ENCODE data around the gene USP4. TPM values are rescaled to one million over a fixed set of nuclear protein-coding genes. Genes with fewer than 3 reads are reported as not detected.

Gene USP4
- polyA plus RNA-seq, 4 donors, result 56.2 to 64.4 (median 60.0) TPM

- DNase-seq (ENCODE audit: low read depth in 4 of 4, low spot score in 3 of 4), result no peak
Observed at GRCh38 chr3:49302613-49303012, 37.2 kb downstream of the USP4 start.

- no peak for DNase-seq (ENCODE audit: low read depth in 4 of 4, low spot score in 3 of 4)
Observed at GRCh38 chr3:49300595-49300994, 39.3 kb downstream of the USP4 start.

DNA sequence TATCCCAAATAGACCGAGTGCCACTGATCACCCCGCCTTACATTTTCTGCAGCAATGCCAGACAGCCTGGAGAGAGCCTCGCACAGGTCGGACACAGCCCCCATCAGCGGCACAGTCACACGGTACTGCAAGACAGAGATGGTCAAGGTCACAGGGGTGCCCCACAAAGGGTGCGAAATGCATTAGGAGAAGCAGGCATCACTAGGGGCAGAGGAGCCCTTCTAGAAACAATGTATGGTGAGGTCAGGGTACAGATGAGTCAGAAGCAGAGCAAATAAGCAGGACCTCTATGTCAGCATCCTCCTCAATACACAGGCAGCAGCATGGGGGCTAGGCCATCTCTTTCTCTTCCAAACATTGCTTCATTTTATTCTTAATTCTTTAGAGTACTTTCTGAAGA is 41.3 kb downstream of the USP4 start:
- DNase-seq (ENCODE audit: low read depth in 4 of 4, low spot score in 3 of 4), result no peak

DNA sequence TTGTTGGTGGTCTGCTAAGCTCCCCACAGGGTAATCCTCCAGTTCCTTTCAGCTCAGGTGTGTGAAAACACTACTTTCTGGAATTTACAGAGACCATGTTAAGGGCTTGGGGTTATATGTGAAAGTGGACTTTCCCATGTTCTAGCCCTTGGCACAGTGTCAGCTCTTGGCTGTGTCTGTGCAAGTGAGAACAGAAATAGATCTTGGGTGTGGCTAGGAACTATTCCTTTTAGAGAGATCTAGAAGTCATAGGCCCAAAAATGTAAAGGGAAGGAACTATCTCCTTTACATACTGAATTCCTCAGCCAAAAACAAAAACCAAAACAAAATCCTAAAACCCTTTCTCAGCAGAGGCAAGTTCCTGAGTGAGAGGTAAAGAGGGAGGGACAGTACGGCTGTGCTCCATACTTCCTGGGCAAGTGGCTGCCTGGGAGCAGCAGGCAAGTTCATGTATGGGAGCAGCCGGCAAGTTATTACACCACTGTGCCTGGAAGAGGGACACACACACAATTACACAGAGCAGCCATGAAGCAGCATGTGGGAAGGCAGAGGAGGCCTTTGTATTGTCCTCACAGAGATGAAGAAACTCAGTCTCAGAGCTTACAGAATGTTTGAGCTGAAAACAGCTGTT is 43.0 kb downstream of the USP4 start:
- DNase-seq (ENCODE audit: low read depth in 4 of 4, low spot score in 3 of 4), result no peak

GRCh38 chr3:49295489-49296058 is 44.3 kb downstream of the USP4 start:
- DNase-seq (ENCODE audit: low read depth in 4 of 4, low spot score in 3 of 4), result no peak

DNA sequence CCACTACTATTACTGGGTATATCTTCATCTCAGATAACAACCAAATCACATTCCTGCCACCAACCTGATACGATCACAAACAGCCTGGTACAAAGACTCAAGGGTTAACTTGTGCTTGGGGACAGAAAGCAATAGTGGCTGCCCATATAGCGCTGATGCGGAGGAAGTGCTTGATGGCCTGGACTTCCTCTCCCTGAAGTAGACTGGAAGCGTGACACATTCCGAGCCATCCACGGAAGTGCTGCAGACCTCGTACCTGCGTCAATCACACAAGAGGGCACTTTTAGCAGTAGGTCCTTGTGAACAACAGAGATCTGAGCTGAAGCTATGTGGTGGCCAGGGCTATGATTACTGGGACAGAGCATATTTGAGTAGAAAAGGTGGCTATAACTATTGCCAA is 45.5 kb downstream of the USP4 start:
- no peak for DNase-seq (ENCODE audit: low read depth in 4 of 4, low spot score in 3 of 4)

GRCh38 chr3:49283997-49284396 is 55.9 kb downstream of the USP4 start:
- no peak for DNase-seq (ENCODE audit: low read depth in 4 of 4, low spot score in 3 of 4)

DNA sequence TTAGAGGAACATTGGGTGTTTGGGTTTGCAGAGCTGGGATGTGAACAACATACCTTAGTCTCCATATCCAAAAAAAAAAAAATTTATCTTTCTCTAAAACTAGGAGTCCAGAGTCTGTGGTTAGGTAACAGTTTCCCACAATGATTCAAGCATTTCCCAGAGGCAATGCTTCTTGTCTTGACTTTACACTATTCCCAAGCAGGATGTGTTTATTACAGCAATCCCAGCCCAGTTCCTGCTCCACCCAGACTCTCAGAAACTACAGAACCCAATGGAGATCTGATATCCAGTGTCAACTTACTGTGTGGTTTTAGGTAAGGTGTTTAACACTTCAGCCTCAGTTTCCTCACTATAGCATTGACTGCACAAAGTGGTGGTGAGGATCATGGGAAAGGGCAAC is 60.5 kb downstream of the USP4 start:
- no peak for DNase-seq (ENCODE audit: low read depth in 4 of 4, low spot score in 3 of 4)

DNA sequence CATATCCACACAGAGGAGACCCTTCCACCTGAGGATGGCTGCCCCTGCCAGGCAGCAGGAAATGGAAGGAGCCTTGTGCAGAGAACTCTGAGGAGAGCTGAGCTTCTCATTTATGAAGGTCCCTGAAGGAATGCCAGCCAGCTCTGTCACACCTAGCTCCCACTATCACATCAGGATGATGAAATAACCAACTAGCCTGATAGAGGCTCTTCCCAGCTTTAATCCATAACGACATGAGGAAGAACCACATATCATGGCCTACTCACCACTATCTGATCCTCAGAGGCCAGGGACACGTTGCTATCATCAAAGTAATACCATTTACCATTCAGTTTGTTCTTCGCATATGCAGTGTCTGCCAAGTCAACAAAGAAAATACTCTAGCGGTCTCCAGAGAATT is 61.3 kb downstream of the USP4 start:
- no peak for DNase-seq (ENCODE audit: low read depth in 4 of 4, low spot score in 3 of 4)

GRCh38 chr3:49277383-49277775 is 62.5 kb downstream of the USP4 start:
- DNase-seq (ENCODE audit: low read depth in 4 of 4, low spot score in 3 of 4), result no peak

GRCh38 chr3:49276475-49277382 is 63.1 kb downstream of the USP4 start, which contains the start of gene C3orf62:
Gene C3orf62, minus strand, starts transcription at chr3:49277232. Its CDS starts 360 bp downstream, at chr3:49276872.
- peak; percentile 62 to 74 (median 70) for DNase-seq (ENCODE audit: low read depth in 4 of 4, low spot score in 3 of 4)

DNA sequence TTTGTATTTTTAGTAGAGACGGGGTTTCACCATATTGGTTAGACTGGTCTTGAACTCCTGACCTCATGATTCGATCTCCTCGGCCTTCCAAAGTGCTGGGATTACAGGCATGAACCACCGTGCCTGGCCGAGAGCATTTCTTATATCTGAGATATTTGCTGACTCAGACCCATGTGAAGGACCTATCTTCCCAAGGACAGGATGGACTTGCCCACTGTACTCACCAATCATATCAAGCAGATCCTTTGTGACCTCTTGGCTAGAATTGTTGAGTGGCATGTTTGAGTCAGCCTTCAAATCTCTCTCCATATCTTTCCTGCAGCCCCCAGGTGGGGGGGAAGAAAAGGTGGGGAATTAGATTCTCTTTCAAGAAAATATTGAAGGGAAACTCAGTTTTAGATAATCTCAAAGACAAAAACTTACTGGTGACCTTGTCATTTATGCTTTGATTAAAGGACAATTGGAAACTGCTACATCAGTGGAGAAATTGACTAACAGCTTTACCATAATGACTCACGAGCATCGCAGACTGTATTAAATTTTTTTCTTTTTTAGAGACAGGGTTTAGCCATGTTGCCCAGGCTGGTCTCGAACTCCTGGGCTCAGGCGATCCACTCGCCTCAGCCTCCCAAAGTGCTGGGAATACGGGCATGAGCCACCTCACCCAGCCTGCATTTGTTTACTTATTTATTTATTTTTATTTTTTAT is 65.9 kb downstream of the USP4 start:
- DNase-seq (ENCODE audit: low read depth in 4 of 4, low spot score in 3 of 4), result no peak

- DNase-seq (ENCODE audit: low read depth in 4 of 4, low spot score in 3 of 4), result no peak
Observed at GRCh38 chr3:49271047-49271446, 68.8 kb downstream of the USP4 start.

DNA sequence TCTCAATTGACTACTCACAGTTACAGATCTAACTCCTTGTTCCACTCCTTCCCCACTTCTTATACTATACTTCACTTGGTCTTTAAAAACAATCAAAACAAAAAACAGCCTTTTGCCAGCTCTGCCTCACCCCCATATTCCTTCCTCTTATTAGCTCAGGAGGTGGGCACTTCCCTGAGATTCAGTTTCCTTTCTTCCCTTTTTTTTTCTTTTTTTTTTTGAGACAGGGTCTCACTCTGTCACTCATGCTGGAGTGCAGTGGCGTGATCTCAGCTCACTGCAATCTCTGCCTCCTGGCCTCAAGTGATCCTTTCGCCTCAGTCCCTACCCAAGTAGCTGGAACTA is 69.7 kb downstream of the USP4 start:
- DNase-seq (ENCODE audit: low read depth in 4 of 4, low spot score in 3 of 4), result no peak

GRCh38 chr3:49269443-49270155 is 70.3 kb downstream of the USP4 start:
- no peak for DNase-seq (ENCODE audit: low read depth in 4 of 4, low spot score in 3 of 4)

DNA sequence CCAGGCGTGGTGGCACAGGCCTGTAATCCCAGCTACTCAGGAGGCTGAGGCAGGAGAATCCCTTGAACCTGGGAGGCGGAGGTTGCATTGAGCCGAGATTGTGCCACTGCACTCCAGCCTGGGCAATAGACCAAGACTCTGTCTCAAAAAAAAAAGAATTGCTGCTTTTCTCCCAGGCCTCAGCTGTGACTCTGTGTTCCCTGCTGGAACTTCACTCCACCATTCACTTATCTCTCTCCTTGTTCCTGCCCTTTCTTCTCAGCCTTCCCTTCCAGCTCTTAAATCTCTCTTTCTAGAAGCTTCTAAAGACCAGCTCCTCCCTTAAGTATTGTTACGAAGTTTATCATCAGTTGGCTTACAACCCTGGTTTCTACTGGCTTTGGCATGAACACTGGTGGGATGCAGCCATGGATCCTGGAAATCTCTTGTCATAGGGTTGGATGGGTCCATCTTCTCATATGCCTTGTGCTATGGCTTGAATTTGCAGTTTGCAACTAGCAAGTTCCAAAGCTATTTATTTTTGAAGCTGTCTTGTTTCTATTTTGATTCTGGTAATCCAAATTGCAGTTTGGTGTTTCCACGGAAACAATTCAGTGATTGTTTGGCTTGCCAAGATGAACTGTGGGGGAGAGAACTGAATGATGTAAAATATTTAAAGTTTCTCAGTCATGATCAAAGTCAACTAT is 73.3 kb downstream of the USP4 start:
- no peak for DNase-seq (ENCODE audit: low read depth in 4 of 4, low spot score in 3 of 4)

GRCh38 chr3:49265661-49266386 is 74.0 kb downstream of the USP4 start:
- DNase-seq (ENCODE audit: low read depth in 4 of 4, low spot score in 3 of 4), result no peak

GRCh38 chr3:49263159-49263889 is 76.5 kb downstream of the USP4 start:
- DNase-seq (ENCODE audit: low read depth in 4 of 4, low spot score in 3 of 4), result no peak

Data from right renal pelvis (tissue), 4 donors.